K562 (cell line): ENCODE data around the gene CACNA2D3. TPM values are rescaled to one million over a fixed set of nuclear protein-coding genes. Genes with fewer than 3 reads are reported as not detected.

ENCODE experiments used
- polyA plus RNA-seq, 8 experiments: library from polyadenylated mRNA; depleted of rRNA in 4 of 8; stranded (reverse) in 5 of 8; unstranded in 3 of 8; fragments of >200 nt; fragmentation: Nextera tagmentation in 2 of 8; fragmentation: Illumina TruSeq in 1 of 8; extraction: Ambion mirVana in 2 of 8; extraction: Trizol in 1 of 8; gene quantifications; 2 replicates each; pipeline versions ENCODE4 v1.2.1 to v1.2.3, GENCODE V29; 2011 to 2014; ENCODE audit warnings: inconsistent platforms in 1 of 8, missing spikeins in 1 of 8
- total RNA-seq, 7 experiments: library from RNA; depleted of rRNA in 6 of 7; stranded (reverse); fragments of >200 nt in 6 of 7; fragmentation: Illumina TruSeq in 2 of 7; extraction: Trizol in 2 of 7; gene quantifications; 2 replicates each; pipeline versions ENCODE4 v1.2.1 to v1.2.3, GENCODE V29; 2011 to 2021; ENCODE audit warnings: low replicate concordance in 1 of 7
- TF ChIP-seq, protein P1 (sequence below), 2 experiments: fragments of 450-650 bp in 1 of 2; sonication (generic) in 1 of 2; formaldehyde crosslinking; conservative IDR thresholded peaks; 2 replicates each; pipeline versions ENCODE4 v1.4.0 to v1.8.1; 2020 to 2022; ENCODE audit warnings: mild to moderate bottlenecking in 1 of 2, missing genetic modification reagents in 1 of 2
- TF ChIP-seq, protein P2 (sequence below), 2 experiments: fragments of 450-650 bp; formaldehyde crosslinking in 1 of 2; IDR thresholded peaks; 2 replicates each; pipeline versions ENCODE4 v1.4.0 to v1.6.1; 2014 to 2020; ENCODE audit warnings: mild to moderate bottlenecking in 2 of 2, borderline replicate concordance in 1 of 2, low read depth in 1 of 2

The CACNA2D3 gene
- total and polyA plus RNA-seq, 9 of the 15 experiments (the other 6 are each of a cell fraction or from before 2014, with no cell fraction given), result 0.01 TPM; not detected in 8

DNA sequence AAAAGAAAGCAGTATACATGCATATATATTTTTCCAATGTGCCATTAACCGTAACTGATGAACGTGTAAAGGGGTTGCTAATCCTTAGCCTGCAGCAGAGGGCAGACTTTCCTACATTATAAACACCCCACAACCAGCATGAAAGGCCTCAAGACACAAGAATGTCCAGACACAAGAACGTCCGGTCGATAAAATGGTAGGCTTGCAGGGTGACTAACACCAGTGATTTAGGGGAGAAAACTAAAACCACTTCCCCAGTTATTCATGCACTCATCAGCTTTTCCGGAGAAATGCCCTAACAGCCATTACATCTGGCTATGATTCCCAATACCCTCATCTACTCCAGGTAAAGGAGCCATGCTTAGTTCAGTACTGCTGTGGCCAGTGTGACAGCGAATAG lies 748.1 kb downstream of the CACNA2D3 start (continued):
- TF ChIP-seq, protein P1, sequence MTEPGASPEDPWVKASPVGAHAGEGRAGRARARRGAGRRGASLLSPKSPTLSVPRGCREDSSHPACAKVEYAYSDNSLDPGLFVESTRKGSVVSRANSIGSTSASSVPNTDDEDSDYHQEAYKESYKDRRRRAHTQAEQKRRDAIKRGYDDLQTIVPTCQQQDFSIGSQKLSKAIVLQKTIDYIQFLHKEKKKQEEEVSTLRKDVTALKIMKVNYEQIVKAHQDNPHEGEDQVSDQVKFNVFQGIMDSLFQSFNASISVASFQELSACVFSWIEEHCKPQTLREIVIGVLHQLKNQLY (CRISPR knock-in tag; conservative IDR thresholded peaks at IDR 0.05), result no peak
- TF ChIP-seq, protein P2, sequence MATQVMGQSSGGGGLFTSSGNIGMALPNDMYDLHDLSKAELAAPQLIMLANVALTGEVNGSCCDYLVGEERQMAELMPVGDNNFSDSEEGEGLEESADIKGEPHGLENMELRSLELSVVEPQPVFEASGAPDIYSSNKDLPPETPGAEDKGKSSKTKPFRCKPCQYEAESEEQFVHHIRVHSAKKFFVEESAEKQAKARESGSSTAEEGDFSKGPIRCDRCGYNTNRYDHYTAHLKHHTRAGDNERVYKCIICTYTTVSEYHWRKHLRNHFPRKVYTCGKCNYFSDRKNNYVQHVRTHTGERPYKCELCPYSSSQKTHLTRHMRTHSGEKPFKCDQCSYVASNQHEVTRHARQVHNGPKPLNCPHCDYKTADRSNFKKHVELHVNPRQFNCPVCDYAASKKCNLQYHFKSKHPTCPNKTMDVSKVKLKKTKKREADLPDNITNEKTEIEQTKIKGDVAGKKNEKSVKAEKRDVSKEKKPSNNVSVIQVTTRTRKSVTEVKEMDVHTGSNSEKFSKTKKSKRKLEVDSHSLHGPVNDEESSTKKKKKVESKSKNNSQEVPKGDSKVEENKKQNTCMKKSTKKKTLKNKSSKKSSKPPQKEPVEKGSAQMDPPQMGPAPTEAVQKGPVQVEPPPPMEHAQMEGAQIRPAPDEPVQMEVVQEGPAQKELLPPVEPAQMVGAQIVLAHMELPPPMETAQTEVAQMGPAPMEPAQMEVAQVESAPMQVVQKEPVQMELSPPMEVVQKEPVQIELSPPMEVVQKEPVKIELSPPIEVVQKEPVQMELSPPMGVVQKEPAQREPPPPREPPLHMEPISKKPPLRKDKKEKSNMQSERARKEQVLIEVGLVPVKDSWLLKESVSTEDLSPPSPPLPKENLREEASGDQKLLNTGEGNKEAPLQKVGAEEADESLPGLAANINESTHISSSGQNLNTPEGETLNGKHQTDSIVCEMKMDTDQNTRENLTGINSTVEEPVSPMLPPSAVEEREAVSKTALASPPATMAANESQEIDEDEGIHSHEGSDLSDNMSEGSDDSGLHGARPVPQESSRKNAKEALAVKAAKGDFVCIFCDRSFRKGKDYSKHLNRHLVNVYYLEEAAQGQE (IDR thresholded peaks at IDR 0.05; ENCODE audit: borderline replicate concordance), result peak; percentile 38; the same call in 1 of the 2 replicates
- TF ChIP-seq, protein P2 (CRISPR knock-in tag; IDR thresholded peaks at IDR 0.05; ENCODE audit: low read depth), result no peak
